A549 (cell line): ENCODE measurements around the gene SLC22A7. TPM values are rescaled to one million over a fixed set of nuclear protein-coding genes. Genes with fewer than 3 reads are reported as not detected.

Source experiments
- ATAC-seq, 2 experiments: fragments of 200-7000 bp in 1 of 2; fragments of >200 bp in 1 of 2; cut with Nextera tagmentation in 1 of 2; cut with Tn5 transposase in 1 of 2; 3 replicates each; pipeline versions ENCODE4 v1.8.0 to v1.9.1; 2018 to 2020; ENCODE audit warnings: mild to moderate bottlenecking in 1 of 2, moderate library complexity in 1 of 2
- CTCF ChIA-PET: fragments of 300-600 bp; sonication (Branson Sonifier 250); formaldehyde crosslinking; extraction: SDS; loops from one replicate; lab custom pipeline; 2021; ENCODE audit warnings: antibody characterized with exemption, inconsistent platforms; lab: Yijun Ruan, JAX
- POLR2A ChIA-PET: fragments of 350-600 bp; formaldehyde crosslinking; extraction: SDS; loops from one replicate; lab custom pipeline; 2021; ENCODE audit warnings: antibody characterized with exemption, inconsistent platforms; lab: Yijun Ruan, JAX
- DNase-seq, 2 experiments: peaks; one replicate each; pipeline versions ENCODE4 v3.0.0 to v3.0.0-alpha.2; 2011 to 2016; ENCODE audit warnings: low read depth in 1 of 2, low spot score in 1 of 2
- FAIRE-seq: peaks from 2 replicates; lab custom pipeline; 2011; peaks lifted over from hg19 to GRCh38; lab: Jason Lieb, UNC
- H3K27ac ChIP-seq, 2 experiments: fragments of >200 bp; sonication (Bioruptor Twin); formaldehyde crosslinking; 3 replicates each; pipeline ENCODE4 v1.5.1; 2016 to 2017
- H3K4me1 ChIP-seq: fragments of >200 bp; sonication (Bioruptor Twin); formaldehyde crosslinking; 3 replicates; pipeline ENCODE4 v1.6.1; 2016
- H3K4me2 ChIP-seq: fragments of >200 bp; sonication (Bioruptor Twin); formaldehyde crosslinking; 3 replicates; pipeline ENCODE4 v1.6.1; 2016
- H3K4me3 ChIP-seq: fragments of >200 bp; sonication (Bioruptor Twin); formaldehyde crosslinking; 3 replicates; pipeline ENCODE4 v1.5.1; 2016
- H3K9me3 ChIP-seq: fragments of >200 bp; sonication (Bioruptor Twin); formaldehyde crosslinking; 3 replicates; pipeline ENCODE4 v1.6.1; 2016
- ATOH8 ChIP-seq: fragments of 250-450 bp; sonication (Bioruptor Pico); IDR thresholded peaks from 2 replicates; pipeline ENCODE4 v1.5.0; 2020; ENCODE audit warnings: low read depth, mild to moderate bottlenecking, moderate library complexity
- CBX2 ChIP-seq: fragments of 200-600 bp; sonication (generic); IDR thresholded peaks from 2 replicates; pipeline ENCODE4 v1.6.1; 2016; ENCODE audit warnings: low read depth, mild to moderate bottlenecking, borderline replicate concordance
- CBX8 ChIP-seq: fragments of 200-600 bp; sonication (generic); IDR thresholded peaks from 2 replicates; pipeline ENCODE4 v1.6.1; 2016
- CEBPB ChIP-seq, 2 experiments: fragments of >200 bp in 1 of 2; sonication (Bioruptor Twin) in 1 of 2; formaldehyde crosslinking in 1 of 2; IDR thresholded peaks; 2 replicates each; pipeline ENCODE4 v1.6.1; 2012 to 2016
- E2F6 ChIP-seq: IDR thresholded peaks from 2 replicates; pipeline ENCODE4 v1.6.1; 2012; ENCODE audit warnings: low read depth, borderline replicate concordance
- EHF ChIP-seq: fragments of 250-450 bp; sonication (Bioruptor Pico); IDR thresholded peaks from 2 replicates; pipeline ENCODE4 v1.5.0; 2020; ENCODE audit warnings: mild to moderate bottlenecking
- EHMT2 ChIP-seq: fragments of 200-600 bp; sonication (generic); IDR thresholded peaks from 2 replicates; pipeline ENCODE4 v1.6.1; 2016; ENCODE audit warnings: antibody characterized with exemption, low read depth, mild to moderate bottlenecking, moderate library complexity
- FOXS1 ChIP-seq: fragments of 250-450 bp; sonication (Bioruptor Pico); IDR thresholded peaks from 2 replicates; pipeline ENCODE4 v1.5.0; 2020; ENCODE audit warnings: mild to moderate bottlenecking, moderate library complexity
- GATA3 ChIP-seq: IDR thresholded peaks from 2 replicates; pipeline ENCODE4 v1.6.1; 2012; ENCODE audit warnings: borderline replicate concordance
- HOXA7 ChIP-seq: fragments of 250-450 bp; sonication (Bioruptor Pico); IDR thresholded peaks from 2 replicates; pipeline ENCODE4 v1.5.0; 2020; ENCODE audit warnings: mild to moderate bottlenecking, moderate library complexity
- HOXB13 ChIP-seq: fragments of 250-450 bp; sonication (Bioruptor Pico); IDR thresholded peaks from 2 replicates; pipeline ENCODE4 v1.5.0; 2020; ENCODE audit warnings: low read depth, mild to moderate bottlenecking, moderate library complexity
- JUN ChIP-seq, 2 experiments: fragments of >200 bp; sonication (Bioruptor Twin); formaldehyde crosslinking; IDR thresholded peaks; 2 replicates in 1 of 2; 3 replicates in 1 of 2; pipeline ENCODE4 v1.6.1; 2016 to 2017
- MAFK ChIP-seq: fragments of 450-650 bp; IDR thresholded peaks from 2 replicates; pipeline ENCODE4 v1.6.1; 2014; ENCODE audit not compliant: partially characterized antibody
- MYC ChIP-seq: IDR thresholded peaks from 2 replicates; pipeline ENCODE4 v1.6.1; 2012; ENCODE audit warnings: mild to moderate bottlenecking, inconsistent platforms, low read length, improper control_type of control experiment, borderline replicate concordance
- NFE2L2 ChIP-seq: fragments of 150-350 bp; conservative IDR thresholded peaks from 2 replicates; pipeline ENCODE4 v1.6.1; 2014; ENCODE audit warnings: low read length
- PHF8 ChIP-seq: fragments of 200-600 bp; sonication (generic); IDR thresholded peaks from 2 replicates; pipeline ENCODE4 v1.6.1; 2016; ENCODE audit warnings: low read depth, mild to moderate bottlenecking, antibody characterized with exemption, moderate library complexity, borderline replicate concordance
- POLR2A ChIP-seq: IDR thresholded peaks from 2 replicates; pipeline ENCODE4 v1.6.1; 2012; ENCODE audit warnings: mild to moderate bottlenecking, low read length
- RARB ChIP-seq: fragments of 250-450 bp; sonication (Bioruptor Pico); IDR thresholded peaks from 2 replicates; pipeline ENCODE4 v1.8.0; 2021; ENCODE audit warnings: mild to moderate bottlenecking, moderate library complexity
- RFX5 ChIP-seq: fragments of 450-650 bp; IDR thresholded peaks from 2 replicates; pipeline ENCODE4 v1.7.1; 2014; ENCODE audit warnings: antibody characterized with exemption, mild to moderate bottlenecking, moderate library complexity
- SREBF2 ChIP-seq: fragments of 450-650 bp; IDR thresholded peaks from 2 replicates; pipeline ENCODE4 v1.6.1; 2014; ENCODE audit warnings: mild to moderate bottlenecking, moderate library complexity
- TFCP2L1 ChIP-seq: fragments of 250-450 bp; sonication (Bioruptor Pico); IDR thresholded peaks from 2 replicates; pipeline ENCODE4 v1.5.0; 2021; ENCODE audit warnings: mild to moderate bottlenecking
- USF2 ChIP-seq: fragments of 450-650 bp; IDR thresholded peaks from 2 replicates; pipeline ENCODE4 v1.6.1; 2014; ENCODE audit warnings: antibody characterized with exemption
- ZC3H11A ChIP-seq: fragments of 450-650 bp; IDR thresholded peaks from 2 replicates; pipeline ENCODE4 v1.6.1; 2014; ENCODE audit warnings: antibody characterized with exemption, mild to moderate bottlenecking
- ZFP36 ChIP-seq: fragments of 450-650 bp; IDR thresholded peaks from 2 replicates; pipeline ENCODE4 v1.6.1; 2014; ENCODE audit warnings: borderline replicate concordance; ENCODE audit not compliant: partially characterized antibody
- ZNF302 ChIP-seq: fragments of 250-450 bp; sonication (Bioruptor Pico); IDR thresholded peaks from 2 replicates; pipeline ENCODE4 v1.9.0; 2021; ENCODE audit warnings: inconsistent platforms, mild to moderate bottlenecking, moderate library complexity
- ZSCAN20 ChIP-seq: fragments of 250-450 bp; sonication (Bioruptor Pico); IDR thresholded peaks from 2 replicates; pipeline ENCODE4 v1.8.0; 2022; ENCODE audit warnings: mild to moderate bottlenecking, moderate library complexity
- WGBS: methylation state at CpG from one replicate; pipeline ENCODE4 v1.1.6; 2017; ENCODE audit errors: missing lambda C conversion rate; 5-methylcytosine and 5-hydroxymethylcytosine counted together
- polyA plus RNA-seq, 4 experiments: library from polyadenylated mRNA; depleted of rRNA in 3 of 4; stranded (reverse); fragments of >200 nt; fragmentation: RNase III in 1 of 4; extraction: RNeasy Plus Mini Kit Qiagen cat#74134 plus additional on column Dnase treatment in 1 of 4; gene quantifications; 2 replicates in 3 of 4; 3 replicates in 1 of 4; pipeline ENCODE4 v1.2.3, GENCODE V29; 2011 to 2017
- TF ChIP-seq, protein P1 (sequence below): fragments of >200 bp; sonication (Bioruptor Twin); formaldehyde crosslinking; IDR thresholded peaks from 3 replicates; pipeline ENCODE4 v1.5.1; 2016

Gene SLC22A7
- polyA plus RNA-seq, 2 of the 4 experiments (the other 2 are of a cell fraction): not detected

DNA sequence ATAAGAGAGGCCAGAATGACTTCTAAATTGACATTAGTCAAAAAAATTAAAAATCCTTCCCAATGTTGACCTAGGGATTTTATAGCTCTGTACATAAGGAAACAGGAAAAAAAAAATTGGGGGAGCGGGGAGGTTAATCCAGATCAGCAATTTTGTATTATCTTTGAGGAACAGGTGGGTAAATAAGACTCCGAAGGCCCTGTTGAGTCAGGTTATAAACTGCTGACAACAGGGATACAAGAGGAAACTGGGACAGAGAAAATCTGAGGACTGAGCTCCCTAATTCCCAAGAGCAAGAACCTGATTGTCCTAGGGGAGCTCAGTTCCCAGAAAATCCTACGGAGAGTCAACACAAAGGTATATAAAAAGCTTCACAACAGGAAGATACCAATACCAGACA, 37.4 kb downstream of the SLC22A7 start:
- Histone ChIP-seq H3K4me2 (no peak overlapping the region), H3K9me3 (no peaks in the 10 kb centered on the region), H3K4me3 (no peak overlapping the region), H3K4me1 (no peaks in the 10 kb centered on the region), H3K27ac (no peak overlapping the region)
- TF ChIP-seq PHF8 (no peak), MAFK (peak; percentile 22), POLR2A (no peak)
- TF ChIP-seq, protein P1, sequence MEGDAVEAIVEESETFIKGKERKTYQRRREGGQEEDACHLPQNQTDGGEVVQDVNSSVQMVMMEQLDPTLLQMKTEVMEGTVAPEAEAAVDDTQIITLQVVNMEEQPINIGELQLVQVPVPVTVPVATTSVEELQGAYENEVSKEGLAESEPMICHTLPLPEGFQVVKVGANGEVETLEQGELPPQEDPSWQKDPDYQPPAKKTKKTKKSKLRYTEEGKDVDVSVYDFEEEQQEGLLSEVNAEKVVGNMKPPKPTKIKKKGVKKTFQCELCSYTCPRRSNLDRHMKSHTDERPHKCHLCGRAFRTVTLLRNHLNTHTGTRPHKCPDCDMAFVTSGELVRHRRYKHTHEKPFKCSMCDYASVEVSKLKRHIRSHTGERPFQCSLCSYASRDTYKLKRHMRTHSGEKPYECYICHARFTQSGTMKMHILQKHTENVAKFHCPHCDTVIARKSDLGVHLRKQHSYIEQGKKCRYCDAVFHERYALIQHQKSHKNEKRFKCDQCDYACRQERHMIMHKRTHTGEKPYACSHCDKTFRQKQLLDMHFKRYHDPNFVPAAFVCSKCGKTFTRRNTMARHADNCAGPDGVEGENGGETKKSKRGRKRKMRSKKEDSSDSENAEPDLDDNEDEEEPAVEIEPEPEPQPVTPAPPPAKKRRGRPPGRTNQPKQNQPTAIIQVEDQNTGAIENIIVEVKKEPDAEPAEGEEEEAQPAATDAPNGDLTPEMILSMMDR: no peak
- DNase-seq: no peak
- no peak for ATAC-seq
- FAIRE-seq: no peak
- CTCF ChIA-PET: interaction anchor here (1.0 to 3.6 kb wide), 19 partner anchors 8 to 171 kb away, joined by 3 to 38 read pairs (median 7); partner anchors contain the start of genes CRIP3 and DNPH1
- POLR2A ChIA-PET: no interaction called here
- WGBS: 89% methylated on average over 3 of the region's 3 CpGs

GRCh38 chr6:43336382-43336781, 38.3 kb downstream of the SLC22A7 start:
- Histone ChIP-seq H3K4me2 (no peak overlapping the region), H3K4me3 (no peak overlapping the region), H3K4me1 (no peaks in the 10 kb centered on the region), H3K27ac (no peak overlapping the region), H3K9me3 (no peaks in the 10 kb centered on the region)
- DNase-seq (no peak), ATAC-seq (no peak), FAIRE-seq (no peak)
- CTCF ChIA-PET: interaction anchor here (0.7 to 3.6 kb wide), 8 partner anchors 19 to 169 kb away, joined by 3 to 38 read pairs (median 4); partner anchors contain the start of gene CRIP3
- POLR2A ChIA-PET: no interaction called here
- 87% methylated on average over 3 of the region's 3 CpGs for WGBS
- TF ChIP-seq CBX2 (no peak), ATOH8 (CRISPR knock-in tag) (no peak), USF2 (no peak), ZNF302 (no peak), SREBF2 (no peak), ZC3H11A (no peak), ZFP36 (no peak), GATA3 (no peak), HOXA7 (CRISPR knock-in tag) (no peak), HOXB13 (CRISPR knock-in tag) (no peak), MYC (no peak), TFCP2L1 (no peak), ZSCAN20 (CRISPR knock-in tag) (no peak), CEBPB (IDR thresholded peaks at IDR 0.05) (no peak)

- ATAC-seq: no peak
- POLR2A ChIA-PET: no interaction called here
Measured at GRCh38 chr6:43338243-43338642, 40.2 kb downstream of the SLC22A7 start.

More at GRCh38 chr6:43338243-43338642, 40.2 kb downstream of the SLC22A7 start:
- Histone ChIP-seq H3K4me2 (no peak overlapping the region), H3K4me1 (no peaks in the 10 kb centered on the region), H3K27ac (no peak overlapping the region), H3K9me3 (no peaks in the 10 kb centered on the region), H3K4me3 (no peak overlapping the region)
- FAIRE-seq: no peak
- DNase-seq: no peak
- TF ChIP-seq E2F6 (no peak), JUN (IDR thresholded peaks at IDR 0.05) (no peak), CBX8 (no peak), MAFK (no peak), RARB (CRISPR knock-in tag) (no peak), FOXS1 (CRISPR knock-in tag) (no peak), SREBF2 (no peak), EHMT2 (no peak), ZFP36 (no peak), NFE2L2 (no peak), EHF (CRISPR knock-in tag) (no peak), USF2 (no peak), RFX5 (no peak), ZNF302 (no peak)
- TF ChIP-seq, protein P1: no peak
- CTCF ChIA-PET: interaction anchor here (0.7 to 3.2 kb wide), 6 partner anchors 8 to 169 kb away, joined by 3 to 16 read pairs (median 4); no protein-coding TSS in a partner anchor
